H1 (cell line): ENCODE measurements around the gene ATP7A. TPM values are rescaled to one million over a fixed set of nuclear protein-coding genes. Genes with fewer than 3 reads are reported as not detected.

Experiments used
- CTCF ChIA-PET: fragments of 300-600 bp; sonication (Branson Sonifier 250); formaldehyde crosslinking; loops from one replicate; lab custom pipeline; 2021; ENCODE audit not compliant: partially characterized antibody; lab: Charles Lee
- POLR2A ChIA-PET: fragments of 300-600 bp; sonication (Branson Sonifier 250); formaldehyde crosslinking; loops from one replicate; lab custom pipeline; 2021; ENCODE audit warnings: inconsistent platforms; ENCODE audit not compliant: partially characterized antibody; lab: Charles Lee
- DNase-seq, 2 experiments: peaks; one replicate each; pipeline versions ENCODE4 v3.0.0 to v3.0.0-alpha.2; 2010 to 2022; ENCODE audit warnings: low spot score in 2 of 2, low read depth in 1 of 2, mixed read lengths in 1 of 2
- FAIRE-seq: peaks from 2 replicates; lab custom pipeline; 2011; peaks lifted over from hg19 to GRCh38; lab: Jason Lieb, UNC
- H2AFZ ChIP-seq: 2 replicates; pipeline ENCODE4 v1.8.1; 2012; ENCODE audit warnings: low read length, inconsistent platforms
- H2AK5ac ChIP-seq: 2 replicates; pipeline ENCODE4 v1.6.1; 2013; ENCODE audit warnings: low read depth, low read length
- H2BK120ac ChIP-seq: replicated peaks from 2 replicates; pipeline ENCODE3; 2013; ENCODE audit warnings: low read depth, low read length, inconsistent platforms
- H2BK12ac ChIP-seq: 2 replicates; pipeline ENCODE4 v1.6.1; 2013; ENCODE audit warnings: low read depth, low read length
- H2BK15ac ChIP-seq: 2 replicates; pipeline ENCODE4 v1.6.1; 2013; ENCODE audit warnings: low read length
- H2BK20ac ChIP-seq: 2 replicates; pipeline ENCODE4 v1.6.1; 2013; ENCODE audit warnings: low read length
- H2BK5ac ChIP-seq: 2 replicates; pipeline ENCODE4 v1.6.1; 2013; ENCODE audit warnings: low read depth, low read length
- H3K14ac ChIP-seq: 2 replicates; pipeline ENCODE4 v1.6.1; 2013; ENCODE audit warnings: inconsistent platforms; ENCODE audit not compliant: insufficient read length
- H3K18ac ChIP-seq: 2 replicates; pipeline ENCODE4 v1.6.1; 2013; ENCODE audit warnings: low read length; ENCODE audit errors: extremely low read depth
- H3K23ac ChIP-seq: 2 replicates; pipeline ENCODE4 v1.6.1; 2013; ENCODE audit warnings: inconsistent platforms; ENCODE audit not compliant: insufficient read length
- H3K23me2 ChIP-seq: 2 replicates; pipeline ENCODE4 v1.6.1; 2013; ENCODE audit warnings: low read depth, low read length
- H3K27ac ChIP-seq: 2 replicates; pipeline ENCODE4 v1.6.1; 2011; ENCODE audit warnings: low read depth, low read length, inconsistent platforms
- H3K27me3 ChIP-seq, 4 experiments: replicated peaks in 1 of 4; 1 replicate in 1 of 4; 2 replicates in 3 of 4; pipeline versions ENCODE4 v1.6.1 to v1.8.1; 2011 to 2013; ENCODE audit warnings: low read length in 3 of 4, mild to moderate bottlenecking in 3 of 4, inconsistent platforms in 2 of 4, mixed read lengths in 2 of 4, moderate library complexity in 1 of 4; ENCODE audit not compliant: control insufficient read depth in 3 of 4, insufficient read depth in 3 of 4; ENCODE audit errors: extremely low read depth in 1 of 4
- H3K36me3 ChIP-seq, 4 experiments: 2 replicates each; pipeline versions ENCODE4 v1.6.1 to v1.8.1; 2011 to 2013; ENCODE audit warnings: mild to moderate bottlenecking in 4 of 4, low read length in 3 of 4, moderate library complexity in 2 of 4, control low read depth in 1 of 4, inconsistent platforms in 1 of 4; ENCODE audit not compliant: insufficient read depth in 4 of 4, control insufficient read depth in 2 of 4
- H3K4ac ChIP-seq: replicated peaks from 2 replicates; pipeline ENCODE3; 2013; ENCODE audit warnings: low read length, low read depth, mixed read lengths, inconsistent platforms; ENCODE audit not compliant: insufficient read length
- H3K4me1 ChIP-seq, 4 experiments: replicated peaks in 1 of 4; 1 replicate in 1 of 4; 2 replicates in 3 of 4; pipeline versions ENCODE4 v1.6.1 to v1.8.1; 2011 to 2013; ENCODE audit warnings: low read length in 3 of 4, inconsistent platforms in 2 of 4, mixed read lengths in 1 of 4; ENCODE audit not compliant: insufficient read depth in 4 of 4, control insufficient read depth in 3 of 4
- H3K4me2 ChIP-seq, 2 experiments: 2 replicates each; pipeline versions ENCODE4 v1.6.1 to v1.8.1; 2011 to 2013; ENCODE audit warnings: low read depth in 2 of 2, low read length in 2 of 2, control low read depth in 1 of 2, inconsistent platforms in 1 of 2, mild to moderate bottlenecking in 1 of 2; ENCODE audit not compliant: insufficient read depth in 1 of 2
- H3K4me3 ChIP-seq, 4 experiments: fragments of 200-600, 300-600 bp in 1 of 4; sonication (generic), shearing (Covaris generic), sonication (Bioruptor Twin) in 1 of 4; 2 replicates each; pipeline versions ENCODE4 v1.5.1 to v1.8.1; 2011 to 2016; ENCODE audit warnings: low read length in 4 of 4, low read depth in 3 of 4, control low read depth in 2 of 4, inconsistent platforms in 2 of 4, mild to moderate bottlenecking in 2 of 4, mixed read lengths in 1 of 4, moderate library complexity in 1 of 4; ENCODE audit not compliant: insufficient read depth in 2 of 4; ENCODE audit errors: extremely low read depth in 1 of 4
- H3K56ac ChIP-seq: replicated peaks from 2 replicates; pipeline ENCODE3; 2013; ENCODE audit warnings: low read depth, mild to moderate bottlenecking, mixed read lengths, low read length, inconsistent platforms; ENCODE audit not compliant: insufficient read length
- H3K79me1 ChIP-seq: 2 replicates; pipeline ENCODE4 v1.6.1; 2013; ENCODE audit warnings: low read depth, low read length, control low read depth
- H3K79me2 ChIP-seq, 2 experiments: 2 replicates each; pipeline versions ENCODE4 v1.6.1 to v1.8.1; 2012 to 2013; ENCODE audit warnings: low read length in 2 of 2, mild to moderate bottlenecking in 2 of 2, inconsistent platforms in 1 of 2; ENCODE audit not compliant: insufficient read depth in 2 of 2, control insufficient read depth in 1 of 2
- H3K9ac ChIP-seq, 4 experiments: replicated peaks in 1 of 4; 1 replicate in 1 of 4; 2 replicates in 3 of 4; pipeline versions ENCODE4 v1.6.1 to v1.8.1; 2011 to 2013; ENCODE audit warnings: low read depth in 3 of 4, low read length in 3 of 4, control low read depth in 2 of 4, mild to moderate bottlenecking in 2 of 4, moderate library complexity in 2 of 4, inconsistent platforms in 1 of 4; ENCODE audit errors: extremely low read depth in 1 of 4
- H3K9me3 ChIP-seq, 2 experiments: 2 replicates each; pipeline versions ENCODE4 v1.6.1 to v1.8.1; 2012 to 2013; ENCODE audit warnings: mild to moderate bottlenecking in 2 of 2, moderate library complexity in 2 of 2, control low read depth in 1 of 2, inconsistent platforms in 1 of 2, low read depth in 1 of 2, low read length in 1 of 2, mixed read lengths in 1 of 2; ENCODE audit not compliant: insufficient read depth in 2 of 2
- H4K20me1 ChIP-seq, 2 experiments: replicated peaks in 1 of 2; 2 replicates each; pipeline versions ENCODE3 to v1.8.1; 2011 to 2013; ENCODE audit warnings: inconsistent platforms in 2 of 2, low read length in 2 of 2, mild to moderate bottlenecking in 1 of 2; ENCODE audit not compliant: insufficient read depth in 2 of 2, control insufficient read depth in 1 of 2
- H4K5ac ChIP-seq: 2 replicates; pipeline ENCODE4 v1.6.1; 2013; ENCODE audit warnings: low read length, low read depth, mixed read lengths, inconsistent platforms; ENCODE audit not compliant: insufficient read length
- H4K8ac ChIP-seq: 2 replicates; pipeline ENCODE4 v1.8.0; 2013; ENCODE audit warnings: mild to moderate bottlenecking, moderate library complexity, low read length, inconsistent platforms; ENCODE audit not compliant: insufficient read depth; ENCODE audit errors: extremely low read depth
- H4K91ac ChIP-seq: replicated peaks from 2 replicates; pipeline ENCODE3; 2013; ENCODE audit warnings: low read length, mixed read lengths, inconsistent platforms; ENCODE audit not compliant: insufficient read length
- ATF2 ChIP-seq: IDR thresholded peaks from 2 replicates; pipeline ENCODE4 v1.6.1; 2012; ENCODE audit warnings: low read length, inconsistent platforms
- ATF3 ChIP-seq: IDR thresholded peaks from 2 replicates; pipeline ENCODE4 v1.6.1; 2011; ENCODE audit warnings: low read depth, mild to moderate bottlenecking, low read length; ENCODE audit not compliant: insufficient read depth
- TEAD4 ChIP-seq: IDR thresholded peaks from 2 replicates; pipeline ENCODE4 v1.6.1; 2012; ENCODE audit warnings: low read depth, low read length, inconsistent platforms, mixed read lengths
- WGBS, 2 experiments: shearing (Covaris generic) in 1 of 2; methylation state at CpG; one replicate each; pipeline versions ENCODE4 v1.1.6 to v1.1.7; 2013 to 2015; ENCODE audit warnings: low lambda C conversion rate in 2 of 2, mixed read lengths in 2 of 2, inconsistent platforms in 1 of 2, low coverage in 1 of 2, missing lambda C conversion rate in 1 of 2; ENCODE audit not compliant: insufficient replicate concordance in 2 of 2, insufficient coverage in 1 of 2, insufficient read length in 1 of 2; ENCODE audit errors: extremely low coverage in 1 of 2, missing lambda C conversion rate in 1 of 2; 5-methylcytosine and 5-hydroxymethylcytosine counted together
- polyA plus RNA-seq, 7 experiments: library from polyadenylated mRNA; depleted of rRNA in 3 of 7; stranded (reverse) in 5 of 7; unstranded in 2 of 7; fragments of >200 nt in 5 of 7; fragments of 200-250 nt in 2 of 7; gene quantifications; 1 replicate in 5 of 7; 2 replicates in 1 of 7; 4 replicates in 1 of 7; pipeline versions ENCODE4 v1.2.1 to v1.2.3, GENCODE V29; 2011 to 2013; ENCODE audit warnings: missing spikeins in 2 of 7, mixed read lengths in 2 of 7
- total RNA-seq: library from RNA; stranded (reverse); fragmentation: NEBNext Ultra II Directional; extraction: Animal tissue kit (Norgen Biotek cat#: 25700); gene quantifications from 2 replicates; pipeline ENCODE4 v1.2.1, GENCODE V29; 2021

ATP7A gene
- total and polyA plus RNA-seq, 2 of the 8 experiments (the other 6 are each of a cell fraction or from before 2014, with no cell fraction given) = 0.73 to 2.8 TPM

GRCh38 chrX:78042601-78043000, 132.1 kb downstream of the ATP7A start:
- no peaks in the 10 kb centered on the region for H4K20me1 ChIP-seq
- POLR2A ChIA-PET = no interaction called here
- no peak overlapping the region for H4K91ac ChIP-seq
- WGBS, 2 experiments = 100% methylated on average over 1 of the region's 1 CpG; no CpG with 5 or more reads in 1 of the 2 experiments
- H2BK120ac ChIP-seq = no peak overlapping the region
- DNase-seq (no peak), FAIRE-seq (no peak)
- no peak overlapping the region for H4K5ac ChIP-seq
- no peaks in the 10 kb centered on the region for H3K79me2 ChIP-seq
- no peaks in the 10 kb centered on the region; a peak in 2 of 7 replicates for H3K4me1 ChIP-seq
- no peak overlapping the region for H3K4ac ChIP-seq
- H3K9me3 ChIP-seq = no peaks in the 10 kb centered on the region
- no peak overlapping the region for H3K23ac ChIP-seq
- H3K14ac ChIP-seq = no peak overlapping the region
- H3K36me3 ChIP-seq = no peaks in the 10 kb centered on the region
- H2BK20ac ChIP-seq = no peak overlapping the region
- no peak overlapping the region for H3K4me2 ChIP-seq
- no peak overlapping the region for H3K9ac ChIP-seq
- H2AK5ac ChIP-seq = no peak overlapping the region
- H3K23me2 ChIP-seq = no peaks in the 10 kb centered on the region
- H3K4me3 ChIP-seq = no peak overlapping the region
- H3K79me1 ChIP-seq = no peaks in the 10 kb centered on the region
- no peak overlapping the region for H3K27ac ChIP-seq
- no peak overlapping the region for H3K18ac ChIP-seq
- H2BK12ac ChIP-seq = no peak overlapping the region
- H3K27me3 ChIP-seq = no peaks in the 10 kb centered on the region
- no peak overlapping the region for H4K8ac ChIP-seq
- TF ChIP-seq TEAD4 (no peak), ATF2 (no peak), ATF3 (no peak)
- H2BK5ac ChIP-seq = no peak overlapping the region
- CTCF ChIA-PET = interaction anchor here (1.4 to 2.1 kb wide), 2 partner anchors 50 to 262 kb away, joined by 4 to 7 read pairs; no protein-coding TSS in a partner anchor
- H2AFZ ChIP-seq = no peak overlapping the region
- H3K56ac ChIP-seq = no peak overlapping the region
- no peak overlapping the region for H2BK15ac ChIP-seq
